HG03457 (cell line): ENCODE data around the gene NTNG2.
"Not testable (repeated sequence)": the region's sequence is repeated elsewhere in the genome, so short reads cannot be mapped to it uniquely, and the experiment has no call there.

Source experiments
- ATAC-seq: cut with Tn5 transposase; IDR thresholded peaks from one replicate; pipeline ENCODE4 v1.9.1; 2021; ENCODE audit warnings: moderate number of reproducible peaks; ENCODE audit not compliant: unreplicated experiment

The NTNG2 gene

GRCh38 chr9:132161743-132162184 lies at the start of gene NTNG2:
TSS of gene NTNG2 (plus strand) at chr9:132162058. CDS start at chr9:132166832, 4,774 bp downstream.
- ATAC-seq = no peak

- no peak for ATAC-seq
These were observed 47.7 kb upstream of the NTNG2 start for GRCh38 chr9:132114102-132114707.

GRCh38 chr9:132116583-132116982 lies 45.3 kb upstream of the NTNG2 start:
- no peak for ATAC-seq

GRCh38 chr9:132117694-132118093 lies 44.2 kb upstream of the NTNG2 start:
- ATAC-seq = no peak

- ATAC-seq = no peak
These were observed 40.8 kb upstream of the NTNG2 start for GRCh38 chr9:132121021-132121420.

GRCh38 chr9:132124800-132125199 lies 37.1 kb upstream of the NTNG2 start:
- no peak for ATAC-seq

- no peak for ATAC-seq
These were observed 36.5 kb upstream of the NTNG2 start for GRCh38 chr9:132125361-132125760.

GRCh38 chr9:132125944-132126679 lies 35.7 kb upstream of the NTNG2 start:
- no peak for ATAC-seq

GRCh38 chr9:132126680-132127236 lies 35.1 kb upstream of the NTNG2 start:
- no peak for ATAC-seq

- no peak for ATAC-seq
These were observed 33.8 kb upstream of the NTNG2 start for GRCh38 chr9:132127888-132128534.

GRCh38 chr9:132129535-132129934 lies 32.3 kb upstream of the NTNG2 start:
- ATAC-seq = no peak

GRCh38 chr9:132134085-132134484 lies 27.8 kb upstream of the NTNG2 start:
- ATAC-seq = not testable (repeated sequence)

GRCh38 chr9:132135456-132135855 lies 26.4 kb upstream of the NTNG2 start:
- ATAC-seq = no peak

- no peak for ATAC-seq
These were observed 25.6 kb upstream of the NTNG2 start for GRCh38 chr9:132136151-132136780.

GRCh38 chr9:132141344-132141947 lies 20.4 kb upstream of the NTNG2 start:
- no peak for ATAC-seq

- ATAC-seq = no peak
These were observed 19.8 kb upstream of the NTNG2 start for GRCh38 chr9:132141948-132142594.

GRCh38 chr9:132142924-132143323 lies 18.9 kb upstream of the NTNG2 start:
- no peak for ATAC-seq

GRCh38 chr9:132143359-132143758 lies 18.5 kb upstream of the NTNG2 start:
- no peak for ATAC-seq

GRCh38 chr9:132144708-132145365 lies 17.0 kb upstream of the NTNG2 start:
- no peak for ATAC-seq

GRCh38 chr9:132146039-132146438 lies 15.8 kb upstream of the NTNG2 start:
- ATAC-seq = no peak
